ENCODE results near the gene FIBCD1. TPM values are rescaled to one million over a fixed set of nuclear protein-coding genes. Genes with fewer than 3 reads are reported as not detected.

The FIBCD1 gene
- total and polyA plus RNA-seq, 2 of the 8 experiments (the other 6 are each of a cell fraction or from before 2014, with no cell fraction given): 6.1 to 8.8 TPM

- Histone ChIP-seq H3K9ac (replicated peaks in 1 of 4; ENCODE audit: extremely low read depth in 1 of 4, low read depth in 3 of 4, low read length in 3 of 4) (no peak overlapping the region), H3K79me2 (ENCODE audit: control insufficient read depth in 1 of 2, insufficient read depth in 2 of 2, low read length in 2 of 2) (peaks cover 0 to 40% of the 10 kb centered on the region in 2 experiments; a peak in 2 of 4 replicates), H2AK5ac (ENCODE audit: low read depth, low read length) (no peak overlapping the region), H4K5ac (ENCODE audit: insufficient read length, low read depth, low read length) (no peak overlapping the region), H3K4me2 (ENCODE audit: insufficient read depth in 1 of 2, low read depth in 2 of 2, low read length in 2 of 2) (no peak overlapping the region), H3K18ac (ENCODE audit: extremely low read depth, low read length) (no peak overlapping the region), H2BK20ac (ENCODE audit: low read length) (no peak overlapping the region), H2BK5ac (ENCODE audit: low read depth, low read length) (no peak overlapping the region), H4K20me1 (replicated peaks in 1 of 2; ENCODE audit: control insufficient read depth in 1 of 2, insufficient read depth in 2 of 2, low read length in 2 of 2) (peaks cover 18 to 30% of the 10 kb centered on the region in 2 experiments), H2BK12ac (ENCODE audit: low read depth, low read length) (no peak overlapping the region; the same call in 1 of the 2 replicates), H3K79me1 (ENCODE audit: low read depth, low read length) (peaks cover 5% of the 10 kb centered on the region; the same call in 1 of the 2 replicates), H3K4ac (replicated peaks; ENCODE audit: insufficient read length, low read depth, low read length) (no peak overlapping the region), H2BK15ac (ENCODE audit: low read length) (no peak overlapping the region), H3K27me3 (replicated peaks in 1 of 4; ENCODE audit: control insufficient read depth in 3 of 4, extremely low read depth in 1 of 4, insufficient read depth in 3 of 4, low read length in 3 of 4) (no peaks in the 10 kb centered on the region), H3K4me1 (replicated peaks in 1 of 4; ENCODE audit: control insufficient read depth in 3 of 4, insufficient read depth in 4 of 4, low read length in 3 of 4) (0 out of 7 replicates have a peak, but pooled peaks cover 0 to 3% (median 0%) of the 10 kb centered on the region in 4 experiments), H3K36me3 (ENCODE audit: control insufficient read depth in 2 of 4, insufficient read depth in 4 of 4, low read length in 3 of 4) (peaks cover 18 to 32% (median 30%) of the 10 kb centered on the region in 4 experiments), H4K8ac (ENCODE audit: extremely low read depth, insufficient read depth, low read length) (no peak overlapping the region), H3K4me3 (ENCODE audit: extremely low read depth in 1 of 4, insufficient read depth in 2 of 4, low read depth in 3 of 4, low read length in 4 of 4) (no peak overlapping the region), H3K9me3 (ENCODE audit: insufficient read depth in 2 of 2, low read depth in 1 of 2, low read length in 1 of 2) (no peaks in the 10 kb centered on the region), H3K23ac (ENCODE audit: insufficient read length) (no peak overlapping the region), H4K91ac (replicated peaks; ENCODE audit: insufficient read length, low read length) (no peak overlapping the region), H2AFZ (ENCODE audit: low read length) (no peak overlapping the region), H3K27ac (ENCODE audit: low read depth, low read length) (no peak overlapping the region), H3K23me2 (ENCODE audit: low read depth, low read length) (no peaks in the 10 kb centered on the region), H2BK120ac (replicated peaks; ENCODE audit: low read depth, low read length) (no peak overlapping the region), H3K14ac (ENCODE audit: insufficient read length) (no peak overlapping the region), H3K56ac (replicated peaks; ENCODE audit: insufficient read length, low read depth, low read length) (no peak overlapping the region)
- TF ChIP-seq MAX (IDR thresholded peaks at IDR 0.05) (peak; percentile 40; the same call in 1 of the 2 replicates), TBP (IDR thresholded peaks at IDR 0.05; ENCODE audit: low read depth, low read length) (no peak)
- WGBS, 2 experiments (ENCODE audit: extremely low coverage in 1 of 2, insufficient coverage in 1 of 2, insufficient read length in 1 of 2, insufficient replicate concordance in 2 of 2, low coverage in 1 of 2, low lambda C conversion rate in 2 of 2, missing lambda C conversion rate in 1 of 2): 86% methylated on average over 18 of the region's 20 CpGs; no CpG with 5 or more reads in 1 of the 2 experiments
- FAIRE-seq (no peak), DNase-seq (ENCODE audit: low read depth in 1 of 2, low spot score in 2 of 2) (no peak)
- ChIA-PET CTCF (ENCODE audit: partially characterized antibody) (interaction anchor here (0.6 to 2.5 kb wide), 17 partner anchors 8 to 158 kb away, joined by 3 to 15 read pairs (median 4); no protein-coding TSS in a partner anchor), POLR2A (ENCODE audit: partially characterized antibody) (interaction anchor here (1.3 to 2.3 kb wide), 4 partner anchors 13 to 158 kb away, joined by 3 to 8 read pairs (median 4); no protein-coding TSS in a partner anchor)
Observed at GRCh38 chr9:130858739-130859705, 80.0 kb downstream of the FIBCD1 start.
